ENCODE data around the gene RNU1-1.
"Not testable (repeated sequence)": the region's sequence is repeated elsewhere in the genome, so short reads cannot be mapped to it uniquely, and the experiment has no call there.

The RNU1-1 gene

GRCh38 chr1:16514107-16515055, at the start of gene RNU1-1:
Gene RNU1-1 (minus strand): TSS chr1:16514285.
- DNase-seq (ENCODE audit: low read depth): peak; percentile 53

DNA sequence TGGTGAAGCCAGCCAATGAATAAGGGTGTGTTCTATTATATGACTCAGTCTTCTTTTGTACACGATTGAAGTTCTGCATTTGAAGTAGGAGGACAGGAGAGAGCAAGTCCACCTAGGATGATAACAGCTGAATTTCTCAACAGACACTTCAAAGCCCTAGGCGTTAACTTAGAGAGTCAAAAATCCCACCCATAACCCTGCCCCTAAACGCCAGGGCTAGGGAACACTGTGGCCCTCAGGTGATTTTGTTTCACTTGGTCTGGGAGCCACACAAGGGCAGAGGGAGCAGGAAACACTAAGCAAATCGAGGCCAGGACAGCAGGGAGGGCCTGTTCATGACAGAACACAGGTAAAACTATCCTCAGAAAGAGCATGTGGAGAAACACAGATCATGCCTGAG, 47.0 kb upstream of the RNU1-1 start:
- DNase-seq (ENCODE audit: low read depth): not testable (repeated sequence)

- DNase-seq (ENCODE audit: low read depth): not testable (repeated sequence)
These were observed 46.4 kb upstream of the RNU1-1 start for GRCh38 chr1:16560498-16560897.

DNA sequence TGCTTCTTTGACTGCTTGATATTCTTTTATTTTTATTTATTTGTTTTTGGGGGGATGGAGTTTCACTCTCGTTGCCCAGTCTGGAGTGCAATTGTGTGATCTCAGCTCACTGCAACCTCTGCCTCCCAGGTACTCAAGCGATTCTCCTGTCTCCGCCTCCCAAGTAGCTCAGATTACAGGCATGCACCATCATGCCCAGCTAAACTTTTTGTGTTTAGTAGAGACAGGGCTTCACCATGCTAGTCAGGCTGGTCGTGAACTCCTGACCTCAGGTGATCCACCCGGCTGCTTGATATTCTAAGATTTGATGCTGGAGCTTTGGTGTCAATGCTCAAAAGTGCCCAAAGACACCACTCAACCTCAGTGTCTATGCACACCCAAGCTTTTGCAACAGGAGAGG, 45.6 kb upstream of the RNU1-1 start:
- DNase-seq (ENCODE audit: low read depth): not testable (repeated sequence)

DNA sequence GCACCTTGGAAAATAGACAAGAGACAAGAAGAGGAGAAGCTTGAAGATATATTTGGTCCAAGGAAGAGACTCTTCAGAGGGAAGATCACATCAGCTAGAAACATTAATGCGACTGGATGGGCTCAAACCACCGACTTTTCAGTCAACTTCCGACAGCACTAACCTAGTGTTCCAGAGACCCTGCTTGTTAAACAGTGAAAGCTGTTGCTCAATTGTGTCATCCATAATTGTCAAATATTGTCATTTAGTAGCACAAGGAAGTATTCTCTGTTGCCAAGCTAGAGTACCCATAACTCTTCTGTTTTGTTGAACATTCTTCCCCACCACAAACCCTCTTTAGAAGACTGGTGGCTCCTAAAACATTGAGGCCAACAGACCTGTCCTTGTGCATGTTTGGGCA, 42.9 kb upstream of the RNU1-1 start:
- not testable (repeated sequence) for DNase-seq (ENCODE audit: low read depth)

DNA sequence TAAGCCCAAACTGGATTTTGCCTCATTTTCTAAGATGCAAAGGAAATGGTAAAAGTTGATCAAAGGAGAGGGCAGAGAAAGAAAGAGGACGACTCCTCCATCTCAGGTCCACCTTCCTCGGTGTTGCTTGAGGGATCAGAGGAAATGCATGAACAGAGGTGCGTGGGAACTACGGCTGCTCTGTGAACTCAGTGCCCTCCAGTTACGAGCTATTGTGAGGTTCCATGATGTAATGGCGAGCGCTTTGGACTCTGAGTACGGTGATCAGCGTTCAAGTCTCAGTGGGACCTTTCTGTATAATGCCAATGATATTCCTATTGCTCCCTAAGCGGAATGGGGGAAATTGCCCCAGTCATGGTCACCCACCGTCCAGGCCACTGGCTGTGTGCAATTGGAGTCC, 39.2 kb upstream of the RNU1-1 start:
- not testable (repeated sequence) for DNase-seq (ENCODE audit: low read depth)

DNA sequence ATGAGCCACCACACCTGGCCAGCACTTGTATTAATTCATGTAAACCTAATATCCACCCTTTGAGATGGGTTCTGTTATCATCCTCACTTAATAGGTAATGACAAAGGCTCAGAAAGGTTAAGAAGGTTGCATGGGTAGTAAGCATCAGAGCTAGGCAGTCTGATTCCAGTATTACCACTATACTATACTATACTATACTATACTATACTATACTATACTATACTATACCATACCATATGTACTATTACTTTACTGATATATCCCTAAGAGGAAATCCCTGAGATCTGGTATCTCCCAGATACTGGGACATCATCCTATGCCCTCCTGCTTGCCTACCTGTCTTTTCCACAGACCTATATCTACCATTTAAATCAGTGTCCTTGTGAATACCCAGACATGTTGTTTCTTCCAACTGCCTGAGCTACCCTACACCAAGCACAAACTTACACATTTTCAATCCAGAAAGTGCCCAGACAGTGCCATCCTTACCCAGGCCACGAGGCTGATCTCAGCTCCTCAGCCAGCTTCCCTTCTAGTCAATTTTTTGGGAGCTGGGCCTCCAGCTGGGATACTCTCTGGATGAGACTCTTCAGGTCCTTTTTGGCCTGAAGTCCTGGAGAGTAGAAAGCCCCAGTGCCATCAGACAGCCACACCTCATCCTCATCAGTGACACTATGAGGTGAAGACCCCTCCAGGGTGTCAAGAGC, 36.3 kb upstream of the RNU1-1 start:
- not testable (repeated sequence) for DNase-seq (ENCODE audit: low read depth)

- DNase-seq (ENCODE audit: low read depth): not testable (repeated sequence)
These were observed 35.5 kb upstream of the RNU1-1 start for GRCh38 chr1:16549545-16549944.

DNA sequence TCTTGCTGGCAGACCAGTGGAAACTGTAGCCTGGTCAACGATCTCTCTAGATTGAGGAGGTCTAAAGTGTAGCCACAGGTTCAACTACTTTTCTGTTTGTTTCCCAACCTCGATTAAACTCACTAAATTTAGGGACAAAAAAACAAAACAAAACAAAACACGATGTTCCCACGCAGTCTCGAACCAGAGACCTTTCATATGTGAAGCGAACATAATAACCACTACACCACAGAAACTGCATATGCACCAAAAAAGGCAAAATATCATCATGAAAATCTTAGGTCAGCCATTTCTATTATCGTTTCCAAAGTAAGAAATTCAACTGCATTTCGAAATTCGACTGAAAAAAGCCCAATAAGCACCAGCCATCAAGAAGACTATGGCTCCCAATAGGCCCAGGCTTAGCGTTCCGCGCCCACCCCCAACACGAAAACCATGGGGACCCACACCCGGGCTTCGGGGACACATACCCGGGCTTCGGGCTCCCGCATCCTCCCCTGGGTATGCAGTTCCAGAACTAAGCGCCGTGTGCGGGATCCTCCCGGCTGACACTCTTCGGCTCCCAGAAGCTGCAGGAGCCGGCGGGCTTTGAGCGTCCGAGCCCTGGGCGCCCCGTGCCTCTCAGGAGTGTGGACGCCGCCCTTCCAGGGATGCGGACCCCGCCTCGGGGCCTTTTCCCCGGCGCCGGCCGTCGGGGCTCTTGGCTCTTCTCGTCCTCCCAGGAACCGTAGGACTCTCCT, 33.6 kb upstream of the RNU1-1 start:
- DNase-seq (ENCODE audit: low read depth): not testable (repeated sequence)

DNA sequence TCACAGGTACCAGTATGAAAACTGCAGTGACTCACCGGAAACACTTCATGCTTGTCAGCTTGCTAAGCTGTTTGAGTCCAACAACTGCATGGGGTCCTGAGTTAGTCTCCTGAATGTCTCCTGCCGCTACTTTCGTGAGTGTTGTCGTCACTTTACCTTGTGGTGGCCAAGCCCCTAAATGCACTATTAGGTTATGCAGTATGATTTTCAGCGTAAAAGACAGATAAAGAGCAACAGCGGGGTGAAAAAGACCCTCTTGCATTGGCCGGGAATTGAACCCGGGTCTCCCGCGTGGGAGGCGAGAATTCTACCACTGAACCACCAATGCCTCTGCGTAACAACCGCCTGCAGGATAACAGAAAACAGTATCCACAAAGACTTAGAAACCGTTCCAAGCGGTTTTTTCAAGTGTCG, 31.6 kb upstream of the RNU1-1 start:
- not testable (repeated sequence) for DNase-seq (ENCODE audit: low read depth)

GRCh38 chr1:16540421-16540893, 26.4 kb upstream of the RNU1-1 start:
- not testable (repeated sequence) for DNase-seq (ENCODE audit: low read depth)

- DNase-seq (ENCODE audit: low read depth): not testable (repeated sequence)
These were observed 23.4 kb upstream of the RNU1-1 start for GRCh38 chr1:16537528-16537927.

DNA sequence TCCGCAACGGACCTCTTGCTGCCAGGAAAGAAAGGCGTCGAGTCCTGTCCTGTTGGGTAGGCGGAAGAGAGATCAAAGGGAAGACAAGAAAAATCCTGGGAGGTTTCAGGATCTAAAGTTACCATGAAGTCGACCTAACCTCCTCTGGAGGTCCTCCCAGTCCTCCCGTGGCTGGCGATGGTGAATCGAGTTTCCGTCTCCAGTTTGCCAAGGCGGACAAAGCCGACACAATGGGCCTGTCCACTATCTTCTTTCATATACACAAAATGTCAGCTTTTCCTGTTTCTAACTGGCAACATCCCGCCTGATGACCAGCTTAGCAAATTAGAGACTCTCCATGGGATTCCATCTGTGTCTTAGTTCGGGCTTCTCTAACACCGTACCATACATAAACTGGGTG, 22.7 kb upstream of the RNU1-1 start:
- DNase-seq (ENCODE audit: low read depth): not testable (repeated sequence)

- DNase-seq (ENCODE audit: low read depth): not testable (repeated sequence)
These were observed 21.8 kb upstream of the RNU1-1 start for GRCh38 chr1:16535898-16536297.

DNA sequence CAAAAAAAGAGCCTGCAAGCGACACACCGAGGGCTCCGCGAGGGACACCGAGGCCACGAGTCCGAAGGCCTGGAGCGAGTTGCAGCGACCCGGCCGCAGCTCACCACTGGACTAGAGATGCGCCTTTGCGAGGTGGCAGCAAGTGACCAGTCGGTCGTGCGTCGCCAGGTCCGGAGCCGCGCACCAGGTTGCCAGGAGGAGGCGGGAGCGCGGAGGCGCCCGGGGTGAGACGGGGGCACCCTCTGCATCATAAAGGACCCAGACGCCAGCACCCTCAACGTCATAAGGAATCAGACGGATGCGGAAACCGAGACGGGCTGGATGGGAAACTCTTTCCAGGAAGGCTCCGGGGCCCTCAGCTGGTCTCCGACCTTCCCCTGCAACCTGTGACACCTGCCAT, 21.4 kb upstream of the RNU1-1 start:
- DNase-seq (ENCODE audit: low read depth): not testable (repeated sequence)

GRCh38 chr1:16534829-16535456, 20.9 kb upstream of the RNU1-1 start:
- not testable (repeated sequence) for DNase-seq (ENCODE audit: low read depth)

DNA sequence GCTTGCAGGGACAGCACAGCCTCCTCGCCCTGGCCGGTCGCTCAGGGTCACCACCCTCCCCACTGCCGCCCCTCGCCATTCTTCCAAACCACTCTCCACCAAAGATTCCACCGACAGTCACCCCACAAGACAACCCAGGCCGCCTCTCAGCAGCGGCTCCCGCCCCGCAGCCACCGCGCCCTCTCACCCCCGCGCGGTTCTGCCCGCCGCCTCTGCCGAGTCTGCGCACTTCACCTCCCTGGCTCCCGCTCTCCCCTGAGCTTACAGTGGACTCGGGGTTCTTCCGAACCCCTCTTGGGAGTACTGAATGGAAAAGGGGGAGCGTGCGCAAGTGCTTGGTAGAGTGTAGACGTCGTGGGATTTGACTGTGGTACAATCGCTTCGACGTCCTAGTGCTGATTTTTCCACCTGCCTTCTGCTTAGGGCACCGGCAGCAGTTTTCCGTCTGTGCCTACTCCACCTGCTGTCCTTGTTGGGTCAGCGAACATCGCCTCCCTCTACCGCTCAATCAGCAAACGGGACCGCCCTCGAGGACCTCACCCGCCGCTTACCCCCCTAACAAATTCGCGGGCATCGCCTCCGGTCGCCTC, 20.2 kb upstream of the RNU1-1 start:
- DNase-seq (ENCODE audit: low read depth): not testable (repeated sequence)

DNA sequence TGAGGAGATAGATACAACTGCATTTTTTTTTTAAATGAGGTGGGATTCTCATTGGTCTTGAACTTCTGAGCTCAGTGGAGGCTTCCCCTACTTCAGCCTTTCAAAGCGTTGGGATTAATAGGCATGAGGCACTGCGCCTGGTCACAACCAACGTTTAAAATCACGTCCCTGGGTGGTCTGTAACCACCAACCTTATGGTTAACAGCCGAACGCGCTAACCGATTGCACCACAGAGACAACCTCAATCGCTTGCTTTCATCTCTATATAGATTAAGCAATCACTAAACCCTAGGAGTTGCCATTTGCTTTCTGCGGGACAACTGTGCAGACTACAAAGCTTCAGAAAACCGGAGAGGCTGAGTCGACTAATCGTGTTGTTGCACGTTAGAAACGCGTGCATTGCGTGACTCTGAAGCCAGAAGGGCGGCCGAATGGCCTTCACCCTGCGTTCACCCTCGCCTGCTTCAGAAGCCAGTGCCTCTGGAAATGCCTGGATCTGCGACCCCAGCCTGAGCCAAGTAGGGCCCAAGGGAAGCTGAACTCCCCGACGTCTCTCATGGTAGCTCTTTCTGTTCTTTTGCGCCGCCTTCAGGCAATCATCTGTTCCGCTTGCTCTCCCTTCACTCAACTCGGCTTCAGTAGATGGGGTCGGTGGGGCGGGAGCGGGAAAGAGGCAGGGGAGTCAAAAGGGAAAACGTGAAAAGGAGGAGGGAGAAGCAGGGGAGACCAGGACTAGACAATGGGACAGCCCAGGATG, 18.3 kb upstream of the RNU1-1 start:
- DNase-seq (ENCODE audit: low read depth): not testable (repeated sequence)

- DNase-seq (ENCODE audit: low read depth): not testable (repeated sequence)
These were observed 14.3 kb upstream of the RNU1-1 start for GRCh38 chr1:16528338-16528737.

DNA sequence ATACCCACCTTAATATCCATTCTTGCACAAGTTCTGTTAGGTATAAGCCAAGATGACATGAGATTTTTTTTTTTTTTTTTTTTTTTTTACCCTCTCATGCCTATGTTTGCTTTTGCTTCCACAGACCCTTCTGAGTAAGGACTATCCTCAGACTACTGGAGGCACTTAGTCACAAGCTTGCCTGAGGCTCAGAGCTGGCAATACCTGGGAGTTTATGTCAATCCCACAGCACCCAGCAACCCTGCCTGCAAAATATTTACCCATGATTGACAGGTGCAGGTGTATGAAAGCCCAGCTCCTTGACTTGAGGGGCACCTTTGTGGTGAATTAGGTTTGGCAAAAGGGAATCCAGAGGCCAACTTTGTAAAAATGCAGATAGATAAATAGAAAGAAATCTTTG, 11.7 kb upstream of the RNU1-1 start:
- DNase-seq (ENCODE audit: low read depth): not testable (repeated sequence)

All from stimulated activated CD8-positive, alpha-beta memory T cell treated with anti-CD3 and anti-CD28 coated beads, Interleukin-15, amount 100 ng/mL, for 1 hour (primary cell).